ENCODE measurements around the gene CPXM1.
A peak's percentile ranks its signal among the peaks of the same experiment; 100 is the strongest.

The CPXM1 gene

GRCh38 chr20:2840138-2840966, 39.9 kb upstream of the CPXM1 start, which contains the start of the genes PCED1A and VPS16:
TSS of gene PCED1A (minus strand) at chr20:2840655. CDS start at chr20:2839912, 743 bp downstream.
TSS of gene VPS16 (plus strand) at chr20:2840745. CDS start at chr20:2840775, 30 bp downstream.
- H3K4me3 ChIP-seq (ENCODE audit: low read depth, low read length), result peak within 1 kb of the TSS; percentile 87
- no peak for DNase-seq (ENCODE audit: low read depth, low spot score)
- TF ChIP-seq CTCF (IDR thresholded peaks at IDR 0.05; ENCODE audit: insufficient read depth, low read length, missing control alignments), result no peak
- ChIA-PET CTCF (interaction anchor here (0.8 to 2.8 kb wide), 6 partner anchors 11 to 160 kb away, joined by 3 to 11 read pairs (median 4); no protein-coding TSS in a partner anchor), POLR2A (interaction anchor here (0.7 to 1.2 kb wide), 4 partner anchors 8 to 171 kb away, joined by 3 to 4 read pairs (median 3); no protein-coding TSS in a partner anchor)

- POLR2A ChIA-PET, result interaction anchor here (1.2 kb wide), 2 partner anchors 25 to 171 kb away, joined by 3 to 4 read pairs; no protein-coding TSS in a partner anchor
- TF ChIP-seq CTCF (IDR thresholded peaks at IDR 0.05; ENCODE audit: insufficient read depth, low read length, missing control alignments), result no peak
- H3K4me3 ChIP-seq (ENCODE audit: low read depth, low read length), result peak overlapping the region; percentile 87
- DNase-seq (ENCODE audit: low read depth, low spot score), result no peak
- CTCF ChIA-PET, result interaction anchor here (1.1 to 1.2 kb wide), 2 partner anchors 12 to 96 kb away, joined by 3 to 5 read pairs; no protein-coding TSS in a partner anchor
Measured at GRCh38 chr20:2839732-2840137, 39.3 kb upstream of the CPXM1 start.

DNA sequence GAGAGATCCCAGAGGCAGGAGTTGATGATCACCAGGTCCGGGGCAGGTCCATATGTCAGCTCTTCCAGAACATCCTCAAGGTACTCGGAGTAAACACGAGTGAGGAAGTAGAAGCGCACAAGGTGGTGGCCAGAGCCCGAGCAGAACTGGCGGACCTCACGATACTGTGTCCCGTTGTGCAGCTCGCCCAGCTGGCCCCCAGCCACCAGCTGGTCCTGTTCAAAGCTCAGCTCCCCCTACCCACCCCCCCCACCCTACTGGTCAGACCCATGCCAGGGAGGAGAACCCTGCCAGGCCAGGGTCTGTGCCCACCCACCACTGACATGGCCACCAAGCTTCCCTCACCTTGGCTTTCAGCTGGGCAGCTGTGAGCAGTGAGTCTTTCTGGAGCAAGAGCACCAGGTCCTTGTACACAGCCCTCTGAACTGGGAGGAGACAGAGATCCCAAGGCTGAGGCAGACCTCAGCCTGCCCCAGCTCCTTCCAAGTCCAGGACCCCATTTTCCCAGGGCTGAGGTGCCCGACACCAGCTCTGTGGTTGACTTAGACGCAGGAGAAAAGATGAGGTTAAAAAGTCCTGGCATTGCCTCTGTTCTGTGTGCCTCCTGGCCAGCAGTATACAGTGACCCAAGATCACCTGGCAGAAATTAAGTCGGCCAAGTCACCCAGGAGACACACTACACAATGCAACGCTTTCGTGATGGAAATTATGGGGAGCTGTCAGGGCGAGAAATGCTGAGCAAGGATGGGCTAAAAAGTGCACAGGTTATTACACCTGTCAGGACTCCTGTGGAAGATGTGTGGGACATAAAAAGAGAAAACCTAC, 38.6 kb upstream of the CPXM1 start:
- H3K4me3 ChIP-seq (ENCODE audit: low read depth, low read length), result no peak overlapping the region
- no peak for TF ChIP-seq CTCF (IDR thresholded peaks at IDR 0.05; ENCODE audit: insufficient read depth, low read length, missing control alignments)
- ChIA-PET CTCF (interaction anchor here (1.1 to 1.2 kb wide), 2 partner anchors 13 to 96 kb away, joined by 3 to 5 read pairs; no protein-coding TSS in a partner anchor), POLR2A (interaction anchor here (1.0 to 1.2 kb wide), 3 partner anchors 10 to 172 kb away, joined by 3 to 4 read pairs (median 3); no protein-coding TSS in a partner anchor)
- no peak for DNase-seq (ENCODE audit: low read depth, low spot score)

- TF ChIP-seq CTCF (IDR thresholded peaks at IDR 0.05; ENCODE audit: insufficient read depth, low read length, missing control alignments), result no peak
- no peak for DNase-seq (ENCODE audit: low read depth, low spot score)
- ChIA-PET CTCF (interaction anchor here (1.4 kb wide), 1 partner anchor 14 kb away, joined by 3 read pairs; no protein-coding TSS in a partner anchor), POLR2A (interaction anchor here (1.0 kb wide), 1 partner anchor 11 kb away, joined by 3 read pairs; no protein-coding TSS in a partner anchor)
- no peak overlapping the region for H3K4me3 ChIP-seq (ENCODE audit: low read depth, low read length)
Measured at GRCh38 chr20:2838170-2838797, 37.9 kb upstream of the CPXM1 start.

DNA sequence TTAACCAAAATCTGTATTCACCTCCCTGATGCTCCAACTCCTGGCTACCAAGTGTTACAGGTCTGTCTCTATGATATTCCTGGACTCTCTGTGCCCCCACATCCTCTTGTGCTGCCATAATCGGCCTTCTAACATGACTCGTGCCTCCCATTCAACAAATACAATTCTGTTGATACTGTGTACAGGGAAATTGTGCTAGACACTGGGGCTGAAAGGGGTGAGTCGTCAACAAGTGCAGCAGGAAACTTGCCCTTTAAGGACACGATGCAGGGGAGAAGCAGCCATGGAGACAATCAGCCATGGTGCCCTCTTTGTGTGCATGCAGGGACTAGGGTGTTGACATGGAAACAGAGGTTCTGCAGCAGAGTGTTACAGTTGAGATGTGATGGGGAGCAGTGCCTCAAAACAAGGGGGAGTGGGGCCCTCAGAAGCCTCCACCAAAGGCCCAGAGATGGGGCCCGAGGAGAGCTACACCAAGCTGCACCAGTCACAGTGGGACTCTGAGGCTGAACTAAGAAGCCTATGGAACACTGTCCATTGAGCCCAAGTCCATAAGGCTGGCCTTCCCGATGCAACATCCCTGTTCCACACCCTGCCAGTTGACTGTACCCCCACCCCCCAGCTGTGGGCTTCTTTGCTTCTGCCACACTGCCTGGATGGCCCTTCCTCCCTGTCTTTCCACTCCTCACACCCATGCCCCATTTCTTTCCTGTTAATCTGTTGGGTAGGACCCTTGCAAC, 37.0 kb upstream of the CPXM1 start:
- POLR2A ChIA-PET, result no interaction called here
- CTCF ChIA-PET, result interaction anchor here (1.1 to 1.4 kb wide), 2 partner anchors 15 to 25 kb away, joined by 3 read pairs; no protein-coding TSS in a partner anchor
- H3K4me3 ChIP-seq (ENCODE audit: low read depth, low read length), result no peak overlapping the region
- no peak for TF ChIP-seq CTCF (IDR thresholded peaks at IDR 0.05; ENCODE audit: insufficient read depth, low read length, missing control alignments)
- DNase-seq (ENCODE audit: low read depth, low spot score), result no peak
